Astrocyte of the spinal cord (primary cell): Measurements from ENCODE around the gene SH3TC2.

Source experiments
- DNase-seq: peaks from one replicate; pipeline ENCODE4 v3.0.0; 2011; ENCODE audit warnings: low read depth, low spot score
- H3K4me3 ChIP-seq: 2 replicates; pipeline ENCODE4 v1.5.1; 2011; ENCODE audit warnings: low read depth, mild to moderate bottlenecking, low read length, moderate library complexity
- in situ Hi-C: cut with HindIII; loops from 2 replicates; pipeline ENCODE4 v1.10.0; 2017; ENCODE audit warnings: low sequenced_read_pairs
- TF ChIP-seq, protein P1 (sequence below): IDR thresholded peaks from 2 replicates; pipeline ENCODE4 v1.5.1; 2012; ENCODE audit warnings: low read depth, mild to moderate bottlenecking, low read length, inconsistent platforms

SH3TC2 gene

GRCh38 chr5:149027636-149028035, 35.2 kb downstream of the SH3TC2 start:
- H3K4me3 ChIP-seq: no peak overlapping the region
- DNase-seq: no peak
- TF ChIP-seq, protein P1, sequence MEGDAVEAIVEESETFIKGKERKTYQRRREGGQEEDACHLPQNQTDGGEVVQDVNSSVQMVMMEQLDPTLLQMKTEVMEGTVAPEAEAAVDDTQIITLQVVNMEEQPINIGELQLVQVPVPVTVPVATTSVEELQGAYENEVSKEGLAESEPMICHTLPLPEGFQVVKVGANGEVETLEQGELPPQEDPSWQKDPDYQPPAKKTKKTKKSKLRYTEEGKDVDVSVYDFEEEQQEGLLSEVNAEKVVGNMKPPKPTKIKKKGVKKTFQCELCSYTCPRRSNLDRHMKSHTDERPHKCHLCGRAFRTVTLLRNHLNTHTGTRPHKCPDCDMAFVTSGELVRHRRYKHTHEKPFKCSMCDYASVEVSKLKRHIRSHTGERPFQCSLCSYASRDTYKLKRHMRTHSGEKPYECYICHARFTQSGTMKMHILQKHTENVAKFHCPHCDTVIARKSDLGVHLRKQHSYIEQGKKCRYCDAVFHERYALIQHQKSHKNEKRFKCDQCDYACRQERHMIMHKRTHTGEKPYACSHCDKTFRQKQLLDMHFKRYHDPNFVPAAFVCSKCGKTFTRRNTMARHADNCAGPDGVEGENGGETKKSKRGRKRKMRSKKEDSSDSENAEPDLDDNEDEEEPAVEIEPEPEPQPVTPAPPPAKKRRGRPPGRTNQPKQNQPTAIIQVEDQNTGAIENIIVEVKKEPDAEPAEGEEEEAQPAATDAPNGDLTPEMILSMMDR: no peak
- in situ Hi-C loops: no loop called here

- in situ Hi-C loops: no loop called here
- TF ChIP-seq, protein P1: no peak
- no peak for DNase-seq
- no peak overlapping the region for H3K4me3 ChIP-seq
Observed at GRCh38 chr5:149024943-149025342, 37.9 kb downstream of the SH3TC2 start.

- no peak overlapping the region for H3K4me3 ChIP-seq
- TF ChIP-seq, protein P1: no peak
- peak; percentile 27 for DNase-seq
- in situ Hi-C loops: no loop called here
Observed at GRCh38 chr5:149024477-149024876, 38.4 kb downstream of the SH3TC2 start.

GRCh38 chr5:149022200-149022599, 40.7 kb downstream of the SH3TC2 start:
- no peak for DNase-seq
- in situ Hi-C loops: no loop called here
- TF ChIP-seq, protein P1: no peak
- H3K4me3 ChIP-seq: no peak overlapping the region

GRCh38 chr5:149019679-149020078, 43.2 kb downstream of the SH3TC2 start:
- no peak for DNase-seq
- TF ChIP-seq, protein P1: no peak
- in situ Hi-C loops: no loop called here
- no peak overlapping the region for H3K4me3 ChIP-seq

DNA sequence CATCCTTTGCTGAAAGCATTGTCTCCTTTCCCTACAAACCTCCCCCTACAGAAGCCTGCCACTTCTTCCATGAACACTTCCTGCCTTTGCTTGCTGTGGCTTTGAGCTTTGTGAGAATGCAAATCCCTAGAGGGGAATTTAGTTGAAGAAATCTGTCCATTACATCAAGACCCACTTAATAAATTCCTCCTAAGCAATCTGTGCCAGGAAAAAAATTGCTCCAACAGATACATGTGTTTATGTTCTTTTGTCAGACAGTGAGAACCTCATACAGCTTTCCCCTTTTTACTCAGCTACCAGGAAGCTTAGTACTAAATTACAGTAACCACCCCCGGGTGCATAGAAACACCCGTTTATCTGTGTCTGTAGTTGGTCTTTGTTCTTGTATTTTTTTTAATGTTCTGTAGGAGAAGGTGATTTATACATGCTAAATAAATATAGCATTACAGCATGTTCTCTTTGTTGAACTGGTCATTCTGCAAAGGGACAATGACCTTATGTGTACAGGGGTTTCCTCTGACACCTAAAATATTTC, 43.9 kb downstream of the SH3TC2 start:
- H3K4me3 ChIP-seq: no peak overlapping the region
- peak; percentile 64 for DNase-seq
- in situ Hi-C loops: no loop called here
- TF ChIP-seq, protein P1: no peak

GRCh38 chr5:149017636-149018035, 45.2 kb downstream of the SH3TC2 start:
- no peak overlapping the region for H3K4me3 ChIP-seq
- in situ Hi-C loops: no loop called here
- DNase-seq: no peak
- TF ChIP-seq, protein P1: no peak
